Skin epidermis (tissue), 12 donors: ENCODE results near the gene TTC28.

ENCODE experiments used
- H3K27ac ChIP-seq, 21 experiments: fragments of 200-600 bp; sonication (generic) in 11 of 21; one replicate each; pipeline ENCODE4 v1.5.0; 2020; ENCODE audit warnings: mild to moderate bottlenecking in 3 of 21, inconsistent platforms in 2 of 21, moderate library complexity in 2 of 21
- H3K4me3 ChIP-seq, 7 experiments: fragments of 200-600 bp; sonication (generic) in 2 of 7; one replicate each; pipeline ENCODE4 v1.5.0; 2020; ENCODE audit warnings: inconsistent platforms in 2 of 7, mild to moderate bottlenecking in 2 of 7, moderate library complexity in 1 of 7

Gene TTC28

GRCh38 chr22:28424427-28425080, 255.1 kb downstream of the TTC28 start:
- Histone ChIP-seq H3K4me3 (no peak overlapping the region), H3K27ac (no peak overlapping the region)

DNA sequence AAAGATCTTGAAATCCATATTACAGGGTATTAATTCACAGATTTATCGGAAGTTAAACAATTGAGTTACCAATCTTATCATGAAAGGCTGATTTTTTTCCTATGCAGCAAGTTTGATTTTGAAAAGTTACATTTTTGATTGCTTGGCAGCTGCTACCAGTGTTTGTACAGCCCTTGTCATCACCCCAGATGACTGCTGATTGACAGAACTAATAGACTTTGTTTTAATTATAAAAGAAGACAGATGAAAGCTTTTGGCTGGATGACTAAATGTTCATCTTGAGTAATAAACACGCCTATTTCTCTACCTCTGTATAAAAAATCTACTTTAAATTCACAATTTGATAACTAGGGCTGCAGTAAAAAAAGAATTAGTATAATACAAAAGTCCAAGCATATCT, 259.7 kb downstream of the TTC28 start:
- no peak overlapping the region for H3K27ac ChIP-seq
- no peak overlapping the region for H3K4me3 ChIP-seq

GRCh38 chr22:28418008-28418407, 261.6 kb downstream of the TTC28 start:
- H3K4me3 ChIP-seq = no peak overlapping the region
- H3K27ac ChIP-seq = no peak overlapping the region

- H3K4me3 ChIP-seq = no peak overlapping the region
- no peak overlapping the region for H3K27ac ChIP-seq
These were observed 262.2 kb downstream of the TTC28 start for GRCh38 chr22:28417431-28417830.

DNA sequence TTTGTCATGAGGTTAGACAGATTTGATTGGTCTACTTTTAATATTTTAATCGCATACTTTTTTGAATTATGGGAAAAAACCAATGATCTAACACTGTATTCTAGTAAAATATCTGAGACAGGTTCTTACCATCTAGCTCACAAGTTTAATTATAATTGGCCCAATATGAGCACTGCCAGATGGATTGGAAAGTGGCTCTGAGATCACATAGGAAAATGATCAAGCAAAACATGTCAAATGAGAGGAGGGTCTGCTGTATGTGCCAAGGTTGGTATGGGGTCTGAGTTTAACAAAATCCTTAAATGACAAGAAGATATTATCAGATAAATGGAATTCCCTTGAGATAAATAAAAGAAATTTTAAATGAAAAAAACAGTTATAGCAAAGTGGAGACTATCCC, 264.7 kb downstream of the TTC28 start:
- Histone ChIP-seq H3K4me3 (no peak overlapping the region), H3K27ac (no peak overlapping the region)

DNA sequence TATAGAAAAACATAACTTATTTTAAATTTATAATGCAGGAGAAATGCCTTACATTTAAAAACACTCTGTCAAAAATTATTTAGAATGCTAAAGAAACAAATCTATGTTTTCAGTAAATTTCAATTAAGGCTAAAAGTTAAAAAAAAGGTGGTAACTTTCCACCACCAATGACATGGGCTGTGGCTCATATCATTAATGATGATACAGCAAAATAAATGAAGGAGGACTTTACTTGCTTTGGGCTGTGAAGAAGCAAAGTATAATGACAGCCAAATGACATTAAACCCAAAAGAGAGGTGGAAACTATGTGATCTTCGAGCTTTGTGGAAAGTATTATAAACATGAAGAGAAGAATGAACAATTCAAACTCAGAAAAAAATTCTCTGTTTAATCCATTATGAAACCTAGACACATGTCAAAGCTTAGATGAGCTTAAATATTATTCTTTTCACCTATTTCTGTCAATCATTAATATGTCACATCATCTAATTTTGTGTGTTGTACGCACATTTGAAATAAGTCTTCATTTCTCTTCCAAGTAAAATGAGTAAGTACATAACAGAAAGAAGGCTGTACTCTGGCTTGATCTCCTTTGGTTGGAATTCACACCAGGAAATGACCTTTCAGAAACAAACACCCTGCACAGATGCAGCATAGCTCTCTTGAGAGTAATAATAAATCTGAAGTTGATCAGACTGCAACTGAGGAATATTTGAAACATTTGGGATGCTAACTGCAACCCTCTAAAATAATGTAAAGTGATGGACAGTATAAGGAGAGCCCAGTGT, 265.8 kb downstream of the TTC28 start:
- Histone ChIP-seq H3K27ac (no peak overlapping the region), H3K4me3 (no peak overlapping the region)

DNA sequence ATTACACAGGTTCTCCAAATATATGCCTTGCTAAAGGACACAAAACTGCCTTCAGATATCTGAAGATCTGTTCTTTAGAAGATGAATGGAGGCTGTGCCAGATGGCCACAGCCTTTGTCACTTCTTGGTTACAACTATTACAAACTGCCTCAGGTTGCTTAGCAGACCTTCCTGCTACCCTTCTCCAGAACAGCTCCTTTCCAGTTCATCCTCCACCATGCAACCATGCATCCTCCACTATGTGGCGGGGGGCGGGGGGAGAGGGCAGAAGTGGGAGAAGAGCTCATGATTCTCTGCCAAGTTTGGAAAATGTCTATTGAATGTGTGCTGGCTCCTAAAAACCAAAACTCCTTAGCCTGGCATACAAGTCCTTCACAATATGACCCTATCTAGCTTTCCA, 267.5 kb downstream of the TTC28 start:
- no peak overlapping the region for H3K4me3 ChIP-seq

DNA sequence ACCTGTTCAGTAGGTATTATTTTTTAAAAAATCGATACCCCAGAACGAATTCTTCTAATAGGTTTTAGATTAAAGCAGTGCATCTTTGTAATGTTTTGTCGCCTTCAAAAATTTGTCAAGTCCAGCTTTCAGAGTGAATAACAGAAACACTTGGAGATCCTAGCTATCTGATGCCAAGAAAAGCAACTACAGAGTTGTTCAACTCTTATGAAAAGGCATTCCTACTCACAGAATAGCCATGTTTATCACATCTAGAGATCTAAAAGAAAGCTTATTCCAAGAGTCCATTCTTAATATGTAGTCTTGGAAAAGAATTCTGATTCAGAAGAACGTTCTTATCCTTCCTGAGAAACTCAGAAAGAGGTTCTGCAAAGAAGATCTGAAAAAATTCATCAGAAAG, 268.5 kb downstream of the TTC28 start:
- H3K27ac ChIP-seq = no peak overlapping the region

More for the DNA sequence above, 267.5 kb downstream of the TTC28 start:
- no peak overlapping the region for H3K27ac ChIP-seq

GRCh38 chr22:28410050-28410816, 269.4 kb downstream of the TTC28 start:
- no peak overlapping the region for H3K4me3 ChIP-seq
- no peak overlapping the region for H3K27ac ChIP-seq

More for the DNA sequence above, 268.5 kb downstream of the TTC28 start:
- no peak overlapping the region for H3K4me3 ChIP-seq

DNA sequence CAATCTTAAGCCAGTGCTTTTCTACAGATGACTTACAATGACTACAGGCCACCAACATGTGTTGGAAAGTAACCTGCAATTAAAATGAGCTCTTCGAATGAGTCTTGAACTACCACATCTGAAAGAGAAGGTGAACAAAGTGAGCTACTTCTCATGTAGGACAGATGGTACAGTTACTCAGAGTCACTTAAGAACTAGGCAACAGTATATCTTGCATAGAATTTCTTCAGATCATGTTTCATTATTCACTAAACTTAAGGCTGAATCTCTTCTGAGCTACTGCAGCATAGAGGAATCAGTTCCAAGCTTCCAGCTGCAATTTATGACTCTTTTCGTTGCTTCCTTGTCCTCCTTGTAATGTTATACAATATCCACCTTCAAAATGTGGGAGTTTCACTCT, 270.9 kb downstream of the TTC28 start:
- Histone ChIP-seq H3K4me3 (no peak overlapping the region), H3K27ac (peak overlapping the region in 1 of 21 experiments; percentile 9)

DNA sequence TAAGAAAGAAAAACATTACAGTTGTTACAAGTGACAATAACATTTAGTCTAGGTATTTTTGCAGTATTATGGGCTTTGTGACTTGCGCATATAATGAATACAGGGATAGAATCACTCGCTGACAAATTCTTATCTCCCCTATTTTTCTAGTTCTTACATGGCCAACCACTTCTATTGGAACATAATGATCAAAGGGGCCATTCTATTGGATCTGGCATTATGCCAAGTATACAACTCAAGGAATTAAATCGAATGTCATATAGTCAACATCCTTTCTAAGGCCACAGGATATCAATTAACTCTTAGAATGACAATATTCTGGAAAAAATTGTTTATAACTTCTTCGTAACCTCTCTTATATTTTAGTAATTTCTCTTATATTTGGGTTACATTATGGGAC, 272.0 kb downstream of the TTC28 start:
- Histone ChIP-seq H3K27ac (no peak overlapping the region), H3K4me3 (no peak overlapping the region)

DNA sequence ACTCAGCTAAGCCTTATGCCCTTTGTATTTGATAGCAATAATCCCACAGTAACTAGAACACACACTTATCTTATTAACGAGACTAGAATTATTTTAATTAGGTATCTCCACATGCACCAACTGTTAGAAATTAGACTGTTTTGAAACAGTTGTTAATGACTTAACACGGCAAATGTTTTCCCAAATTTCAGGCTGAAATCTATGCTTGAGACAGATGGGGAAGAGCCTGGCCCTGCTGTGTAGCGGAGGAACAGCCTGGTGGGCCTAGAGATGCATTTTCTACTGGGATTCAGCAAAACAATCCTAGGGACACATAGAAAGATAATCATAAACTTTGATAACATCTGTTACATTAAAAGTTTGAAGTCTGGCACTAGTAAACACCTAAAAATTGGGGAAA, 273.4 kb downstream of the TTC28 start:
- Histone ChIP-seq H3K4me3 (no peak overlapping the region), H3K27ac (no peak overlapping the region)

- H3K4me3 ChIP-seq = no peak overlapping the region
- H3K27ac ChIP-seq = no peak overlapping the region
These were observed 274.1 kb downstream of the TTC28 start for GRCh38 chr22:28405588-28405987.

DNA sequence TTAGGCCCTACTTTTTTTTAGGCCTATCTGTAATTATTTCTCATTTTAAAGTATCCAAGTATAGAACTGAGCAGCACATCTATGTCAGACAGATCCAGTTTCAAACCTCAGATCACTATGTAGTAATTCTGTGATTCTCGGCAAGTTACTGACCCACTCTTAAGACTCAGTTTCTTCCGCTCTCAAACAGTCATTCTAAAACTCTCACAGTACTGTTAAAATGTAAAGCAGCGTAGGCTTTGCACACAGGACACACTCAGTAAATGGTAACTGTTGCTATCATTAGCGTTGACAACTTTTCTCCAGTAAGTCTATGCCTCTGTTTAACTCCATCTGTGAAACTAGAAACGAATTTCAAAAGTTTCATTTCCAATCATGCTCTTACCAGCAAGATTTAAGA, 277.1 kb downstream of the TTC28 start:
- Histone ChIP-seq H3K4me3 (no peak overlapping the region), H3K27ac (no peak overlapping the region)

DNA sequence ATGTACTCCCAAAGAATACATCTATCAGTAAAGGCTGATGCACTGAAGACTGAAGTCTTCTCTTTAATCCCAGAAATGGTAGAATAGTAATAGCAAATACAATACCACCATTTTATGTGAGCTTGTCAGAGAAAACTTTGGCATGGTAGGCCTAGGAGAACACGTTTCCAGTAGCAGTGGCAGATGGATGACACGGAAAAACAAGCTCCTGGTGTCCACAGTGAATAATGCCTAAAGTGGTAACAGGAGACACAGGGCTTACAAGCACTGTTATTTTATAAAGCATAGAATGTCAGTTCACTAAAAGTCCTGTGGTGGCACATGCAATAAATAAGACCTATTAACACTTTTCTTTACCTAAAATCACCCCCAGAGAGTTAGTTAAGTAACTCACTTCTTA, 277.6 kb downstream of the TTC28 start:
- H3K4me3 ChIP-seq = no peak overlapping the region
- H3K27ac ChIP-seq = no peak overlapping the region

DNA sequence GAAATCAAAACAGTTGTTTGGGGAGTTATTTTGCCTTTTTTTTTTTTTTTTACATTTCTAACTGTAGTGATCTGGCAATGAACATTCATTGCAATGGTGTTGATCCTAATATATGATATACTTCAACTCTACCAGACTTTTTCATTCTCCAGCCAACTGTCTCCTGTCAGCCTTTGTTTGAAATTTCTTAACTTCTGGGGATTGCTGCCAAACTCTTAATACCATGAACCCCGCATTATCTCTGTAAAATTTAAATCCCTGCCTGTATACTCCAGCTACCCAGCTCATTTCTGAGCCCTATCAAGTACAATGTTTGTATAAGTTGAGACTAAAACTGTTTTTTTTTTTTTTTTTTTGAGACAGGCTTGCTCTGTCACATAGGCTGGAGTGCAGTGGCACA, 280.7 kb downstream of the TTC28 start:
- no peak overlapping the region for H3K27ac ChIP-seq
- no peak overlapping the region for H3K4me3 ChIP-seq

DNA sequence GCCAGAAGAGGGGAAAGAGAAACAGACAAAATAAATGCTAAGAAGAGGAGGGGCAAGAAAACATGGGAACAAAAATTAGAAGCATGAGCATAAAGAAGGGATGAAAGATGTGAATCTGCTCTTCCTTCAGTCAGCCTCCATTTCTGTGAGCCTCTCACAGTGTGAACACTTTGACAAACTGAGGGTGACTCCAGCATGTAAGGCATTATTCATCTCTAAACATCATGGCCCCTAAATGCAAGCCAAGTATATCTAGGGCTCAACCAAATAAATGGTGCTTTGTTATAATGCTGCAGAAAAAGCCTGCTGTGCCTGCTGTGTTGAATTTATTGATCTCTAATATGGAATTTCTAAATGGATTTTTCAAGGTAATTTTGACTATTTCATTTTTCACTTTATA, 281.3 kb downstream of the TTC28 start:
- H3K4me3 ChIP-seq = no peak overlapping the region
- no peak overlapping the region for H3K27ac ChIP-seq

DNA sequence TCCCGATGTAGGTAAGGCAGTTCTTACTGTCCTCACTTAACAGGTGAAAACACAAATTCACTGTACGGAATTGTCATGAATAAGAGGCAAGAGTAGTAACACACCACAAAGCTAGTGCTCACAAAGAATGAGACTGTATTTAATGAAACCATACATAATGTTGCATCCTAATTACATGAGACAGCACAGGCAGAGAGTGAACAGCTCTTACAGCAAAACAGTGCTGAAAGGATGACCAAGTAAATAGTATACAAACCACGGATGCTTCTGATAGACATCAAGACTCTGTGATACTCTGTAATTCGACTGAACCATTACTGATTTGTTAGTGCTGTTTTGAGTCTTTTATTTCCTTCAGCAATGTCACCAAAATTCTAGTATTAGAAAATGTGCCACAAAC, 282.3 kb downstream of the TTC28 start:
- no peak overlapping the region for H3K4me3 ChIP-seq
- no peak overlapping the region for H3K27ac ChIP-seq

- peak overlapping the region in 1 of 21 experiments; percentile 0 for H3K27ac ChIP-seq
- no peak overlapping the region for H3K4me3 ChIP-seq
These were observed 283.5 kb downstream of the TTC28 start for GRCh38 chr22:28395920-28396753.

DNA sequence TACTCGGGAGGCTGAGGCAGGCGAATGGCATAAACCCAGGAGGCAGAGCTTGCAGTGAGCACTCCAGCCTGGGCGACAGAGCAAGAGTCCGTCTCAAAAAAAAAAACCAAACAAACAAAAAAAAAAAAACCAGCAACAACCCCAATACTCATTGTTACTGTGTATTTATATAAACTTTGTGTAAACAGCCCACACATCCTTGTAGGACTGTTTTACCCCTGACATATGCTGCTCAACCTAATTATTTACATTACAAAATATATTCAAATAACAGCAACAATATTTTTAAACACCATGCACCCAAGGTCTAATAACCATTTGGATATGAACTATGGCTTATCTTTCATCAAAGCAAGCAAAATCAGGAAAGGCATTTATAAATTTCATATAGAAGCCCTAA, 284.1 kb downstream of the TTC28 start:
- no peak overlapping the region for H3K4me3 ChIP-seq
- H3K27ac ChIP-seq = peak overlapping the region in 1 of 21 experiments; percentile 0
